SK-N-MC (cell line): Measurements from ENCODE around the gene RNF123.

ENCODE experiments used
- EZH2 ChIP-seq: fragments of 200-600 bp; sonication (generic); IDR thresholded peaks from one replicate; pipeline ENCODE4 v1.6.1; 2017; ENCODE audit warnings: antibody characterized with exemption
- FOXP2 ChIP-seq: optimal IDR thresholded peaks from 2 replicates; pipeline ENCODE3; 2011; ENCODE audit warnings: mild to moderate bottlenecking, moderate library complexity; ENCODE audit not compliant: insufficient read depth; ENCODE audit errors: extremely low read length, control extremely low read depth

DNA sequence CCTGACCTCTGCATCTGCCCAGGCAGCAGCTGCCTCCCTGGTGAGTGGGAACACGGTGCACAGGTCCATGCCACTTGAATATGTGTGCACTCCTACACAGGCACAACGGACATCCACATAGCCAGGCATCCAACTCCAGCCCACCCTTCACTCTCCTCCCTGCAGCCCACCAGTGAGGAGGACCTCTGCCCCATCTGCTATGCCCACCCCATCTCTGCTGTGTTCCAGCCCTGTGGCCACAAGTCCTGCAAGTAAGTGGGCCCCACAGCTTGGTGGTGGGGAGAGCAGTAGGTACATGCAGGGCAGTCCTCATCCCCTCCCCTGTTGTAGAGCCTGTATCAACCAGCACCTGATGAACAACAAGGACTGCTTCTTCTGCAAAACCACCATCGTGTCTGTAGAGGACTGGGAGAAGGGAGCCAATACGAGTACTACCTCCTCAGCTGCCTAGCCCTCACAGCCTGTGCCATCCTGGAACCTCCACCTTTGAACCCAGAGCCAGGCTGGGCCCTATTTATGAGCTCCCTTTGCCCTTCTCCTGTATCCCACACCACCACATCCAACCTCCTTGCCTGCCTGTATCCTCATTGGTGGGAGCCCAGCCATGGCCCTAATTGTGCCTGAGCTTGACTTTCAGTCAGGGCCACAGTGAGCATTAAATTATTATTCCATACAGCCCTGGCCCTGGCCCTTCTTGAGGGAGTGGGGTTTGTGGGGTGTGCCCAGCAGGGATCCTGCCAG, 31.7 kb downstream of the RNF123 start:
- TF ChIP-seq FOXP2 (no peak), EZH2 (no peak)
